Measurements from ENCODE around the gene NPHP4.

Gene NPHP4

DNA sequence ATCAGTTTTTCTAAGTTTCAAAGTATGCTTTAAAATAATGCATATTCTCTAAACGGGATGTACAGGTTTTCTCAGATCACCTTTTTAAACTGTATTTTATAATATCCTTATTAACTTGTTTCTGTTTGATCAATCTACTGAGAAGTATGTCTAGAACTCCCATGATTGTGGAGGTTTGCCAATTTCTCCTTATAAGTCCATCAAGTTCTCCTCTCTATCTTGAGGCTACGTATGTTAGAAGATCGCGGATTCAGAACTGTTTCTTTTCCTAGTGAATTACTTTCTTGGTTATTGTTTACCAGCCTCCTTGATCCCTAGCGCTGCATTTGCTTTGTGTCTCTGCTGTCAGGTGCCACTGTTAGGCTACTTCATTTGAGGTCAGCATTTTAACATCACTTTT is 89.2 kb downstream of the NPHP4 start:
- Histone ChIP-seq H3K27me3 (ENCODE audit: insufficient read depth, low read length) (no peaks in the 10 kb centered on the region), H4K20me1 (ENCODE audit: insufficient read depth, low read length) (no peaks in the 10 kb centered on the region), H2AFZ (ENCODE audit: low read length) (no peak overlapping the region), H3K9me2 (ENCODE audit: low read depth, low read length) (no peaks in the 10 kb centered on the region), H3K4me1 (ENCODE audit: insufficient read depth, low read length, severe bottlenecking) (no peaks in the 10 kb centered on the region), H3K9me3 (ENCODE audit: low read length) (no peaks in the 10 kb centered on the region), H3K4me3 (ENCODE audit: low read depth, low read length, poor library complexity, severe bottlenecking) (no peak overlapping the region), H3F3A (ENCODE audit: insufficient read depth, low read length) (no peaks in the 10 kb centered on the region), H3K9ac (ENCODE audit: low read length) (no peak overlapping the region), H3K4me2 (ENCODE audit: low read length) (no peak overlapping the region), H3K79me2 (ENCODE audit: insufficient read depth, low read length) (no peaks in the 10 kb centered on the region), H3K27ac (ENCODE audit: low read depth, low read length, poor library complexity, severe bottlenecking) (no peak overlapping the region), H3K36me3 (ENCODE audit: insufficient read depth, low read length) (no peaks in the 10 kb centered on the region)
- no peak for TF ChIP-seq EZH2 (IDR thresholded peaks at IDR 0.05; ENCODE audit: borderline replicate concordance, low read length)
- TF ChIP-seq, protein P1, sequence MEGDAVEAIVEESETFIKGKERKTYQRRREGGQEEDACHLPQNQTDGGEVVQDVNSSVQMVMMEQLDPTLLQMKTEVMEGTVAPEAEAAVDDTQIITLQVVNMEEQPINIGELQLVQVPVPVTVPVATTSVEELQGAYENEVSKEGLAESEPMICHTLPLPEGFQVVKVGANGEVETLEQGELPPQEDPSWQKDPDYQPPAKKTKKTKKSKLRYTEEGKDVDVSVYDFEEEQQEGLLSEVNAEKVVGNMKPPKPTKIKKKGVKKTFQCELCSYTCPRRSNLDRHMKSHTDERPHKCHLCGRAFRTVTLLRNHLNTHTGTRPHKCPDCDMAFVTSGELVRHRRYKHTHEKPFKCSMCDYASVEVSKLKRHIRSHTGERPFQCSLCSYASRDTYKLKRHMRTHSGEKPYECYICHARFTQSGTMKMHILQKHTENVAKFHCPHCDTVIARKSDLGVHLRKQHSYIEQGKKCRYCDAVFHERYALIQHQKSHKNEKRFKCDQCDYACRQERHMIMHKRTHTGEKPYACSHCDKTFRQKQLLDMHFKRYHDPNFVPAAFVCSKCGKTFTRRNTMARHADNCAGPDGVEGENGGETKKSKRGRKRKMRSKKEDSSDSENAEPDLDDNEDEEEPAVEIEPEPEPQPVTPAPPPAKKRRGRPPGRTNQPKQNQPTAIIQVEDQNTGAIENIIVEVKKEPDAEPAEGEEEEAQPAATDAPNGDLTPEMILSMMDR (IDR thresholded peaks at IDR 0.05; ENCODE audit: low read length), result no peak

DNA sequence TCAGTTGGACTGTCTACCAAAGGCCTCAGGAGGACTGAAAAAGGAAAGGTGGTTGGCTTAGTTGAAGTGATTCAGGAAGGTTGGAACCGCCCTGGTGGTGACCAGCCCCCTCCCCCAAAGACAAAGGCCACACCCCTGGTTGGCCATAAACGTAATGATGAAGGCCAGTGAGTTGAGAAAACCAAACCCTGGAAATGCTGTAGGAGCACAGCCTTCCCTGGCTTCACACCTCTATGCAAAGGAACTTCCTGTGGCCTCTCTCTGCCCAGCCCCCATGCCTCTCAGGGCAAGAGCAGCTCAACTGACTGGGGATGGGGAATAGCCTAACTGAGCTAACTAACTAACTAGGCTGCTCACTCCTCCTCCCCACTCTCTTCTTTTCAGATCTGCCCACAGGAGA is 90.4 kb downstream of the NPHP4 start:
- H3K27ac ChIP-seq (ENCODE audit: low read depth, low read length, poor library complexity, severe bottlenecking), result no peak overlapping the region
- no peaks in the 10 kb centered on the region for H4K20me1 ChIP-seq (ENCODE audit: insufficient read depth, low read length)
- H2AFZ ChIP-seq (ENCODE audit: low read length), result no peak overlapping the region
- no peaks in the 10 kb centered on the region for H3F3A ChIP-seq (ENCODE audit: insufficient read depth, low read length)
- no peaks in the 10 kb centered on the region for H3K27me3 ChIP-seq (ENCODE audit: insufficient read depth, low read length)
- H3K9me2 ChIP-seq (ENCODE audit: low read depth, low read length), result no peaks in the 10 kb centered on the region
- no peak overlapping the region for H3K4me2 ChIP-seq (ENCODE audit: low read length)
- H3K4me1 ChIP-seq (ENCODE audit: insufficient read depth, low read length, severe bottlenecking), result no peaks in the 10 kb centered on the region
- H3K9me3 ChIP-seq (ENCODE audit: low read length), result no peaks in the 10 kb centered on the region
- no peak overlapping the region for H3K4me3 ChIP-seq (ENCODE audit: low read depth, low read length, poor library complexity, severe bottlenecking)
- no peak overlapping the region for H3K9ac ChIP-seq (ENCODE audit: low read length)
- no peaks in the 10 kb centered on the region for H3K36me3 ChIP-seq (ENCODE audit: insufficient read depth, low read length)
- no peaks in the 10 kb centered on the region for H3K79me2 ChIP-seq (ENCODE audit: insufficient read depth, low read length)
- TF ChIP-seq, protein P1 (IDR thresholded peaks at IDR 0.05; ENCODE audit: low read length), result no peak
- no peak for TF ChIP-seq EZH2 (IDR thresholded peaks at IDR 0.05; ENCODE audit: borderline replicate concordance, low read length)

DNA sequence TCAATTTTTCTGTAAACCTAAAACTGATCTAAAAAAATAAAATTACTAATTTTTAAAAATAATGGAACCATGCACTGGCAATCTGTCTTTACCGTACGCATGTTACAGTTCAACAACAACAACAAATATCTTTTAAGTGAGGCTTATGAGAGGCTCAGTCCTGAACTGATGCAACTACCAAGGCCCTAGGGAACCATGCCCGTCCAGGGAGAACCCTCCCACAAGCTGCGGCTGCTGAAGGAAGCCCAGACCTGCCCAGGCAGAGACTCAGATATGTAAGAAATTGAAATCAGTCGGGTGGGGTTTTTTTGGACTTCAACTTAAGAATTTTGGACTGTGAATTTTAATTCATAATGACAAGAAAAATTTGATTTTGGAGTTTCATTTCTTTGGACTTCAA is 91.1 kb downstream of the NPHP4 start:
- H3F3A ChIP-seq (ENCODE audit: insufficient read depth, low read length), result no peaks in the 10 kb centered on the region
- no peak overlapping the region for H3K4me3 ChIP-seq (ENCODE audit: low read depth, low read length, poor library complexity, severe bottlenecking)
- no peak overlapping the region for H3K27ac ChIP-seq (ENCODE audit: low read depth, low read length, poor library complexity, severe bottlenecking)
- no peaks in the 10 kb centered on the region for H3K36me3 ChIP-seq (ENCODE audit: insufficient read depth, low read length)
- no peaks in the 10 kb centered on the region for H3K9me2 ChIP-seq (ENCODE audit: low read depth, low read length)
- H2AFZ ChIP-seq (ENCODE audit: low read length), result no peak overlapping the region
- H3K4me2 ChIP-seq (ENCODE audit: low read length), result no peak overlapping the region
- H3K79me2 ChIP-seq (ENCODE audit: insufficient read depth, low read length), result no peaks in the 10 kb centered on the region
- H4K20me1 ChIP-seq (ENCODE audit: insufficient read depth, low read length), result no peaks in the 10 kb centered on the region
- no peaks in the 10 kb centered on the region for H3K9me3 ChIP-seq (ENCODE audit: low read length)
- TF ChIP-seq EZH2 (IDR thresholded peaks at IDR 0.05; ENCODE audit: borderline replicate concordance, low read length), result no peak
- TF ChIP-seq, protein P1 (IDR thresholded peaks at IDR 0.05; ENCODE audit: low read length), result no peak
- no peak overlapping the region for H3K9ac ChIP-seq (ENCODE audit: low read length)
- no peaks in the 10 kb centered on the region for H3K4me1 ChIP-seq (ENCODE audit: insufficient read depth, low read length, severe bottlenecking)
- H3K27me3 ChIP-seq (ENCODE audit: insufficient read depth, low read length), result no peaks in the 10 kb centered on the region

Measured in OCI-LY1 (cell line).